GM21381 (cell line): ENCODE measurements around the gene ABAT.
"Not testable (repeated sequence)": the region's sequence is repeated elsewhere in the genome, so short reads cannot be mapped to it uniquely, and the experiment has no call there.

Experiments used
- ATAC-seq: cut with Tn5 transposase; IDR thresholded peaks from one replicate; pipeline ENCODE4 v1.9.1; 2021; ENCODE audit warnings: mild to moderate bottlenecking, moderate library complexity; ENCODE audit not compliant: unreplicated experiment

Gene ABAT

GRCh38 chr16:8739151-8739550 lies 64.7 kb downstream of the ABAT start:
- no peak for ATAC-seq

DNA sequence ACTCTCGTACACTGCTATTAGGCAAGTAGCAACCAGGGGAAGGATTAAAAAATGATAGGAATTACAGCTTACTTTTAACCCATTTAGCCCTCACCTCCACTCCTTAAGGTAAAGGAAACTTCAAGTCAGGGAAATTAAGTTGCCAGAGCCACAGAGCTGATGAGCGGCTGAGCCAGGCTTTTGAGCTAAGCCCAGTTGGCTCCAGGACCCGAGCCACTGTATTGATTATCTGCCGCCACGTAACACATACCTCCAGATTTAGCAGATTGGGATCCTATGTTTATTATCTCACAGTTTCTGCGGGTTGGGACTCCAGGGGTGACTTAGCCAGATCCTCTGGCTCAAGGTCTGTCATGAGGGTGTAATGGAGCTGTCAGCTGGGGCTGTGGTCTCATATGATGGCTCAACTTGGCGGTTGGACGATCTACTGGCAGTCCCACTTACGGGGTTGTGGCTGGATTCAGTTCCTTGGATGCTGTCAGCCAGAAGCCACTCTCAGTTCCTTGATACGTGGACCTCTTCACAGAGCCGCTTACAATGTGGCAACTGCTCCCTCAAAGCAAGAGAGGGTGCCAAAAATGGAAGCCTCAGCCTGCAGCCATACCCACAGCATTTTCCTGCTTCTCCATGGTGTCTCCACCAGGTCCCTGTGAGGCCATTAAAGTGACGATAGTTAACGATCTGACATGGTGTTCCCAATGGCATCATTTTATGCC lies 65.7 kb downstream of the ABAT start:
- ATAC-seq: no peak

GRCh38 chr16:8740775-8741355 lies 66.4 kb downstream of the ABAT start:
- ATAC-seq: no peak

DNA sequence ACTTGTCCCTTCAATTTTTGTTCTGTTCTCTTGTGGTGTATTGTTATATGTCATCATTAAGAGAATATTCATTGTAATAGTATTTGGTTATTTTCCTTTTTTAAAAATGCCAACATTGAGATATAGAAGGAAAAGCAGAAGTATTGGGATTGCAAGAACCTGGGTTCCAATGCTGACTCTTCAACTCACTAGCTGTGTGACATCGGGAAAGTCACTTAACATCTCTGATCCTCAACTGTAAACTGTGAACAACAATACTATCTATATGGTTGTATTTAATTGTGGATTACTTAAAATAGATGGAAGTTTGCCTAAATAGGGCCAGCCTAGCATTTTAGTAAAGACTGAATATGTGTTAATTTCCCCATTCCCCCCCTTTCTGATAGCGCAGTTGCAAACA lies 67.2 kb downstream of the ABAT start:
- no peak for ATAC-seq

- no peak for ATAC-seq
These were observed 67.7 kb downstream of the ABAT start for GRCh38 chr16:8742068-8742467.

GRCh38 chr16:8748944-8749343 lies 74.5 kb downstream of the ABAT start:
- not testable (repeated sequence) for ATAC-seq

GRCh38 chr16:8751481-8752311 lies 77.3 kb downstream of the ABAT start:
- ATAC-seq: no peak

- ATAC-seq: no peak
These were observed 78.3 kb downstream of the ABAT start for GRCh38 chr16:8752706-8753105.

DNA sequence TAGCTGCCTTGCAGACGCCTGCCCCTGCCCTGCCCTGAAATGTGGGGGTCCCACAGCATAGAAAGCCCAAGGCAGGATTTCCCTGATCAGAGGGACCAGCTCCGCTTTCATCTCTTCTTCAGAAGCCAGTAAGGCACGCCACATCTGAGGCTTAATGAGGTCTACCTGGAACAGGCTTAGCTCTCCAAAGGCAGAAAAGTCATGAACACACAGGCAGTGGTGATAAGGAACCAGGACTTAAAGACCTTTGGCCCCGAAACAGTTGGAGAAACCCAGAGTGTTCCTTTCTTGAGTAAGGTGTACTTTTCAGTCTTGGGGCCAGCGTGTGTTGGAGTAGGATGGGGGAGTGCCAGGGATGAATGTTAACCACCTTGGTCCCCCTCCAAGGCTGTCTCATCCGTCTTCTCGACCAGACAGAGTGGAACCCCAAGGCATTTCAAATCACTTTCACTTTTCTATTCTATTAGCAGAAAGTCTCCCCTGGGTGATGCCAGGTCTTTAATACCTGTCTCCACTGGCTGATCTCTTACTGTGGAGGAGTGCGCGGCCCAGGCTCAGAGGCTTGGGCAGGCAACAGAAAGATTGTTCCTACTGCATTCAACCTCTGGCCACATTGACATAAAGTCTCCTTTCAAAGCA lies 79.1 kb downstream of the ABAT start:
- ATAC-seq: no peak

DNA sequence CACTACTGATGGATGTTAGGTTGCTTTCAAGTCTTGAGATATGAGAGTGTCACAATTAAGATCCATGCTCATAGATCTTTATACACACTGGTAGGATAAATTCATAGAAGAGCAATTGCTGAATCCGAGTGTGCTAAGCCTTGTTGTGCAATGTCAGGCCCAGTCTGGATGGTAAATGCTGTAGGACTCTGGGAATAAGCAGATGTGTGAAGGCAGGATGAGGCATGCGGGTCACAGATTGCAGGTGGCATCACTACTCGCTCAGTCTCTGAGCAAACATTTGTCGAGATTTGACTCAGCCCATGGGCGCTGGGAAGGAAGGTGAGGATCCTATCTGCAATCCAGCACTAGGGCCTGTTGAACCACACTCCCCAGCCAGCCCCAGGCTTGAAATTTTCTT lies 82.3 kb downstream of the ABAT start:
- no peak for ATAC-seq

DNA sequence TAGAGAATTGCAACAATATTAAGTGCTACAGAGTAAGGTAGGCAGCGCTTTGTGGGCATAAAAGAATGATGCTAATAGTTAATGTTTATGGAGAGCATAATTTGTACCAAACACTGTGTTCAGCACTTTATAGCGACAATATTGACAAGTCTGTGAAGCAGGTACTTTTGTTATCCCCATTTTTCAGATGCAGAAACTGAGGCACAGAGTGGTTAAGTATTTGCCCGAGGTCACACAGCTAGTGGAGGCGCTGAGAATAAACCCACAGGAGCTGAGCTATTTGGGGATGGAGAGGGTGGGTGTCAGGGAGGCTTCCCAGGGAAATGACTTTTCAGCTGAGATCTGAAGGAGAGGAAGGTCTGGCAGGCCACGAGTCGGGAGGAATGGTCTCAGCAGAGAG lies 83.6 kb downstream of the ABAT start:
- no peak for ATAC-seq

- ATAC-seq: no peak
These were observed 85.6 kb downstream of the ABAT start for GRCh38 chr16:8760021-8760420.

DNA sequence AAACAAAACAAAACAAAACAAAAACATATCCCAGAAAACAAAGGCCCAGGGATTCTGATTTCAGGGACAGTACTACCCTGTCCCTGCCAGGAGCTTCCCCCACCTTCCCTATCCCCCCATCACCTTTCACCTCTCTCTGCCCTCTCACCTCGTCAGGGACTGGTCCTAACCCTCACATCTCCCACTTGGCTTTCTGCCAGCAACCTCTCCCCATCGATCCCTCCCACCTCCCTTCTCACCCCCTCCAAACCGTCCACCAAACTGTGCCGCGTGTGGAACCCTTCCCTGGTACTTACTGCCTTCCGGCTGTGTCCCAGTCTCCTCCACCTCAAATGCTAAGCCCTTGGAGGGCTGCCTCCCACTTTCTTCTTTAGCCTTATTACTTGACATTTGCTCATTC lies 86.7 kb downstream of the ABAT start:
- no peak for ATAC-seq

- no peak for ATAC-seq
These were observed 87.8 kb downstream of the ABAT start for GRCh38 chr16:8762254-8762653.

GRCh38 chr16:8763083-8763482 lies 88.7 kb downstream of the ABAT start:
- no peak for ATAC-seq

- ATAC-seq: no peak
These were observed 89.5 kb downstream of the ABAT start for GRCh38 chr16:8763899-8764298.

DNA sequence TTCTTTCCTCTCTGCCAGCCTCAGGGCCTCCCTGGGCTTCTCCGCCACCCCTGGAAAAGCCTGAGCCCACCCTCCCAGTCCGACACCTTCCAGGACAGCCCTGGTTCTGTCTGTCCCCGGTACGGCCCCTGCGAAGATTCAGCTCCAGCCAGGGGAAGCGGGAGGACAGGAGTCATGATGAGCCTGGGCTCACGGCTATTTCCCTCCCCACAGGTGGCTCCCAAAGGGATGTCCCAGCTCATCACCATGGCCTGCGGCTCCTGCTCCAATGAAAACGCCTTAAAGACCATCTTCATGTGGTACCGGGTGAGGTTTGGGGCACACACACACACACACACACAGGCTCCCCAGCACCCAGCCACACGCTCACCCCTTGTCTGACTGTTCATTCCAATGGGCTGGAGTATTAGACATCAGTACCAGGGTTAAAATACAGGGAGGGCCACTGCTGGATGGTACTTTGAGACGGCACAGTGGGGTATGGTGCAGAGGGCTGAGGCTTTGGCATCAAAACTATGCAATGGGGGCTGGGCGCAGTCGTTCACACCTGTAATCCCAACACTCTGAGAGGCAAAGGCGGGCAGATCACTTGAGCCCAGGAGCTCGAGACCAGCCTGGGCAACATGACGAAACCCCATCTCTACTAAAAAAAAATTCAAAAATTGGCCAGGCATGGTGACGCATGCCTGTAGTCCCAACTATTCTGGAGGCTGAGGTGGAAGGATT lies 90.3 kb downstream of the ABAT start:
- ATAC-seq: no peak

DNA sequence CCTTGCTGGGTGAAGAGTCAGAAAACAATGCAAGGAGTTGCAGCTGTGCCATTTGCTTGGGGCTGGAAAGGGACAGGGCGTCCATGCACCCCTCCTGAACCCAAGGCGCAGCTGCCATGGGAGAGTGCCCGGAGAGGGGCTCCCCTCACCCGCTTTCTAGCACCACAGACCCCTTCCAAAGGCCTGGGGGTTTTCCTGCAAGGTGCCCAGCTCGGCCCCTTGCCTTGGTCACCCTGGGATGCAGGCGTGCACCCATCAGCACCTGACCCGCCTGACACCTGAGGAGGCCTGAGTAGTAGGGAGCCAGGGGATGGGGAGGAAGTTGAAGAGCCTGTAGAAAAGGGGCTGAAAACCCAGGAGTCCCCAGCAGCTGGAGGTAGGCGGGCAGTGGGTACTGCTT lies 92.8 kb downstream of the ABAT start:
- no peak for ATAC-seq

DNA sequence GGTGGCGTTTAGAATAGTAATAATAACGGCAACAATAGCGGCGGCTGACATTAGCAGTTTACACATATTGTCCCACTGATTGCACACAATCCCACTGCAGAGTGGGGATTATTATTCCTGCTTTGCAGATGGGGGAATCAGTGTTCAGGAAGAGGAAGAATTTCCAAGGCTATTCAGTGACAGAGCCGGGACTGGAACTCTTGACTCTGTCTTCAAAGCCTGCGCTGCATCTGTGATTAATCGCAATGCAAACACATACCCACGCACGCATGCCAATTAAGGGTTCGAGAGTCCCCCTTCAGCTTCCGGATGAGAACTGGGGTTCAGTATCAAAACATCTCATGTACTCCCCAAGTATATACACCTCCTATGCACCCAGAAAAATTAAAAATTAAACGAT lies 93.9 kb downstream of the ABAT start:
- ATAC-seq: no peak

- ATAC-seq: no peak
These were observed 94.3 kb downstream of the ABAT start for GRCh38 chr16:8768692-8769091.

DNA sequence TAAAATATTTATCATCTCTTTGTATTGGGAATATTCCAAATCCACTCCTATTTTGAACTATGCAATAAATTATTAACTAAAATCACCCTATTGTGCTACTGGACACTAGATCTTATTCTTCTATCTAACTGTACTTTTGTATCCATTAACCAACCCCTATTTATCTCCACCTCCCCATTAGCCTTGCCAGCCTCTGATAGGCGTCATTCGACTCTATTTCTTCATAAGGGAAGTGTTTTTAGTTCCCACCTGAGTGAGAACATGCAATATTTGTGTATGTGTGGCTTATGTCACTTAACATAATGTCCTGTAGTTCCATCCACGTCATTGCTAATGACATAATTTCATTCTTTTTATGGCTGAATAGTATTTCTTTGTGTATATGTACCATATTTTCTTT lies 99.1 kb downstream of the ABAT start:
- no peak for ATAC-seq
